ENCODE results near the gene AKAP4.
A peak's percentile ranks its signal among the peaks of the same experiment; 100 is the strongest.

AKAP4 gene

GRCh38 chrX:50200907-50201306, at the start of gene AKAP4:
Gene AKAP4, minus strand, starts transcription at chrX:50201007. Its CDS starts 118 bp downstream, at chrX:50200889.
- no peaks in the 10 kb centered on the region for H3K27me3 ChIP-seq (ENCODE audit: control insufficient read depth, insufficient read depth, low read length)
- H3K9me3 ChIP-seq (ENCODE audit: control insufficient read depth, low read length) = no peaks in the 10 kb centered on the region
- H3K36me3 ChIP-seq (ENCODE audit: control insufficient read depth, insufficient read depth, low read length) = no peaks in the 10 kb centered on the region
- H3K9ac ChIP-seq (ENCODE audit: low read length) = no peak within 1 kb of the TSS
- peaks cover 5% of the 10 kb centered on the region for H3K4me1 ChIP-seq (ENCODE audit: control insufficient read depth, insufficient read depth, low read length)
- H3K4me3 ChIP-seq (ENCODE audit: low read length) = no peak within 1 kb of the TSS

- Histone ChIP-seq H3K9me3 (ENCODE audit: control insufficient read depth, low read length) (no peaks in the 10 kb centered on the region), H3K4me3 (ENCODE audit: low read length) (no peak overlapping the region), H3K9ac (ENCODE audit: low read length) (no peak overlapping the region), H3K27me3 (ENCODE audit: control insufficient read depth, insufficient read depth, low read length) (no peaks in the 10 kb centered on the region), H3K36me3 (ENCODE audit: control insufficient read depth, insufficient read depth, low read length) (no peaks in the 10 kb centered on the region), H3K4me1 (ENCODE audit: control insufficient read depth, insufficient read depth, low read length) (no peaks in the 10 kb centered on the region)
Measured at GRCh38 chrX:50211510-50211909, 10.7 kb upstream of the AKAP4 start.

GRCh38 chrX:50206753-50207152, 5.9 kb upstream of the AKAP4 start:
- H3K36me3 ChIP-seq (ENCODE audit: control insufficient read depth, insufficient read depth, low read length) = no peaks in the 10 kb centered on the region
- H3K4me3 ChIP-seq (ENCODE audit: low read length) = no peak overlapping the region
- H3K27me3 ChIP-seq (ENCODE audit: control insufficient read depth, insufficient read depth, low read length) = no peaks in the 10 kb centered on the region
- no peaks in the 10 kb centered on the region for H3K9me3 ChIP-seq (ENCODE audit: control insufficient read depth, low read length)
- H3K9ac ChIP-seq (ENCODE audit: low read length) = no peak overlapping the region
- peaks cover 5% of the 10 kb centered on the region for H3K4me1 ChIP-seq (ENCODE audit: control insufficient read depth, insufficient read depth, low read length)

GRCh38 chrX:50204364-50204899, 3.6 kb upstream of the AKAP4 start, which contains the start of gene CCNB3:
Gene CCNB3, plus strand, starts transcription at chrX:50204765. Its CDS starts 80,399 bp downstream, at chrX:50285164.
- H3K9ac ChIP-seq (ENCODE audit: low read length) = peak within 1 kb of the TSS; percentile 34
- no peak within 1 kb of the TSS for H3K4me3 ChIP-seq (ENCODE audit: low read length)
- no peaks in the 10 kb centered on the region for H3K9me3 ChIP-seq (ENCODE audit: control insufficient read depth, low read length)
- H3K4me1 ChIP-seq (ENCODE audit: control insufficient read depth, insufficient read depth, low read length) = peaks cover 5% of the 10 kb centered on the region
- no peaks in the 10 kb centered on the region for H3K36me3 ChIP-seq (ENCODE audit: control insufficient read depth, insufficient read depth, low read length)
- no peaks in the 10 kb centered on the region for H3K27me3 ChIP-seq (ENCODE audit: control insufficient read depth, insufficient read depth, low read length)

GRCh38 chrX:50202539-50202938, 1.7 kb upstream of the AKAP4 start:
- Histone ChIP-seq H3K4me1 (ENCODE audit: control insufficient read depth, insufficient read depth, low read length) (peaks cover 5% of the 10 kb centered on the region), H3K9me3 (ENCODE audit: control insufficient read depth, low read length) (no peaks in the 10 kb centered on the region), H3K27me3 (ENCODE audit: control insufficient read depth, insufficient read depth, low read length) (no peaks in the 10 kb centered on the region), H3K36me3 (ENCODE audit: control insufficient read depth, insufficient read depth, low read length) (no peaks in the 10 kb centered on the region), H3K4me3 (ENCODE audit: low read length) (no peak overlapping the region), H3K9ac (ENCODE audit: low read length) (no peak overlapping the region)

GRCh38 chrX:50198348-50198747, 2.5 kb downstream of the AKAP4 start:
- no peaks in the 10 kb centered on the region for H3K27me3 ChIP-seq (ENCODE audit: control insufficient read depth, insufficient read depth, low read length)
- no peaks in the 10 kb centered on the region for H3K4me1 ChIP-seq (ENCODE audit: control insufficient read depth, insufficient read depth, low read length)
- H3K9me3 ChIP-seq (ENCODE audit: control insufficient read depth, low read length) = no peaks in the 10 kb centered on the region
- H3K4me3 ChIP-seq (ENCODE audit: low read length) = no peak overlapping the region
- no peak overlapping the region for H3K9ac ChIP-seq (ENCODE audit: low read length)
- H3K36me3 ChIP-seq (ENCODE audit: control insufficient read depth, insufficient read depth, low read length) = no peaks in the 10 kb centered on the region

- Histone ChIP-seq H3K9me3 (ENCODE audit: control insufficient read depth, low read length) (no peaks in the 10 kb centered on the region), H3K36me3 (ENCODE audit: control insufficient read depth, insufficient read depth, low read length) (no peaks in the 10 kb centered on the region), H3K4me1 (ENCODE audit: control insufficient read depth, insufficient read depth, low read length) (peaks cover 6% of the 10 kb centered on the region), H3K4me3 (ENCODE audit: low read length) (no peak overlapping the region), H3K9ac (ENCODE audit: low read length) (no peak overlapping the region), H3K27me3 (ENCODE audit: control insufficient read depth, insufficient read depth, low read length) (no peaks in the 10 kb centered on the region)
Measured at GRCh38 chrX:50188859-50189600, 11.8 kb downstream of the AKAP4 start.

- Histone ChIP-seq H3K9me3 (ENCODE audit: control insufficient read depth, low read length) (no peaks in the 10 kb centered on the region), H3K27me3 (ENCODE audit: control insufficient read depth, insufficient read depth, low read length) (no peaks in the 10 kb centered on the region), H3K4me3 (ENCODE audit: low read length) (no peak overlapping the region), H3K4me1 (ENCODE audit: control insufficient read depth, insufficient read depth, low read length) (peaks cover 11% of the 10 kb centered on the region), H3K9ac (ENCODE audit: low read length) (no peak overlapping the region), H3K36me3 (ENCODE audit: control insufficient read depth, insufficient read depth, low read length) (no peaks in the 10 kb centered on the region)
Measured at GRCh38 chrX:50183891-50184290, 16.9 kb downstream of the AKAP4 start.

- Histone ChIP-seq H3K36me3 (ENCODE audit: control insufficient read depth, insufficient read depth, low read length) (no peaks in the 10 kb centered on the region), H3K4me3 (ENCODE audit: low read length) (no peak overlapping the region), H3K9ac (ENCODE audit: low read length) (no peak overlapping the region), H3K4me1 (ENCODE audit: control insufficient read depth, insufficient read depth, low read length) (peaks cover 11% of the 10 kb centered on the region), H3K27me3 (ENCODE audit: control insufficient read depth, insufficient read depth, low read length) (no peaks in the 10 kb centered on the region), H3K9me3 (ENCODE audit: control insufficient read depth, low read length) (no peaks in the 10 kb centered on the region)
Measured at GRCh38 chrX:50180073-50180940, 20.5 kb downstream of the AKAP4 start.

GRCh38 chrX:50169717-50170116, 31.1 kb downstream of the AKAP4 start:
- H3K27me3 ChIP-seq (ENCODE audit: control insufficient read depth, insufficient read depth, low read length) = no peaks in the 10 kb centered on the region
- H3K36me3 ChIP-seq (ENCODE audit: control insufficient read depth, insufficient read depth, low read length) = no peaks in the 10 kb centered on the region
- H3K9me3 ChIP-seq (ENCODE audit: control insufficient read depth, low read length) = no peaks in the 10 kb centered on the region
- H3K4me3 ChIP-seq (ENCODE audit: low read length) = no peak overlapping the region
- no peak overlapping the region for H3K9ac ChIP-seq (ENCODE audit: low read length)
- H3K4me1 ChIP-seq (ENCODE audit: control insufficient read depth, insufficient read depth, low read length) = peaks cover 7% of the 10 kb centered on the region

GRCh38 chrX:50168241-50168687, 32.5 kb downstream of the AKAP4 start:
- no peaks in the 10 kb centered on the region for H3K9me3 ChIP-seq (ENCODE audit: control insufficient read depth, low read length)
- H3K4me1 ChIP-seq (ENCODE audit: control insufficient read depth, insufficient read depth, low read length) = peaks cover 7% of the 10 kb centered on the region
- no peak overlapping the region for H3K4me3 ChIP-seq (ENCODE audit: low read length)
- no peaks in the 10 kb centered on the region for H3K27me3 ChIP-seq (ENCODE audit: control insufficient read depth, insufficient read depth, low read length)
- H3K9ac ChIP-seq (ENCODE audit: low read length) = no peak overlapping the region
- no peaks in the 10 kb centered on the region for H3K36me3 ChIP-seq (ENCODE audit: control insufficient read depth, insufficient read depth, low read length)

- no peak overlapping the region for H3K9ac ChIP-seq (ENCODE audit: low read length)
- no peak overlapping the region for H3K4me3 ChIP-seq (ENCODE audit: low read length)
- no peaks in the 10 kb centered on the region for H3K27me3 ChIP-seq (ENCODE audit: control insufficient read depth, insufficient read depth, low read length)
Measured at GRCh38 chrX:50167366-50167765, 33.4 kb downstream of the AKAP4 start.

More at GRCh38 chrX:50167366-50167765, 33.4 kb downstream of the AKAP4 start:
- no peaks in the 10 kb centered on the region for H3K36me3 ChIP-seq (ENCODE audit: control insufficient read depth, insufficient read depth, low read length)
- peaks cover 7% of the 10 kb centered on the region for H3K4me1 ChIP-seq (ENCODE audit: control insufficient read depth, insufficient read depth, low read length)
- H3K9me3 ChIP-seq (ENCODE audit: control insufficient read depth, low read length) = no peaks in the 10 kb centered on the region
